Measurements from ENCODE around the gene PALD1. TPM values are rescaled to one million over a fixed set of nuclear protein-coding genes. Genes with fewer than 3 reads are reported as not detected.

Gene PALD1
- total RNA-seq, 1 donor from 2014 or later: 6.9 TPM

DNA sequence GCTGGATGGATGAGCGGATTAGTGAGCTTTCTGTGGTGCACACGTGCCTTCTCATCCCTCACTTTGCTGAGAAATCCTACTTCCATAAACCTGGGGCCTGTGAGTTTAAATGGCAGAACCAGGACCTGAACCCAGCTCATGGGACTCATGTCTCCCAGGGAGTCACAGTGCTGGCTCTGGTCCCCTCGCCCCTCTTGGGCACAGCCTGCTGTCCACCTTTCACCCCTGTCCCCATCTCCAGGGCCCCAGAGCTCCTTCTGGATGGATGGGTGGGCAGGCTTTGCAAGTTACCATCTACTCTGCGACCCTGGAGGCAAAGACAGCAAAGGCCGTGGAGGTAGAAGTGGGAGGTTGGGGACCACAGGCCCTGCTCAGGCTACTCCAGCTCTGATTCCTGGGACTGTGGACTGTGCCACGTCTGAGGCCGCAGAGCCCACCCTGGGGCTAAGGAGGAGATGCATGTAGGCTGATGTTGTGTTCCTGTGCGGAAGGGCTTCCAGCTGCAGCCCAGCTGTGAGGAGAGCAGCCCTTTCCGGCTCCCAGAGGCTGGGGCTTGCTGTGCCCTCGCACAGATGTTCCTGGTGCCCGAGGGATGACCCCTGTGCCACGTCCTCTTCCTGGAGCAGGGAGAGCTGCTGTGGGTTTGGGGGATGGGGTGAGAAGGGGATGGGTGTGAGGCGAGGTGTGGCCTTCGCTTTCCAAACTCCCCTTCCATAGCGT, 83.6 kb downstream of the PALD1 start:
- Histone ChIP-seq H3K36me3 (no peaks in the 10 kb centered on the region), H3K27me3 (no peaks in the 10 kb centered on the region), H3K4me3 (no peak overlapping the region), H3K4me1 (peaks cover 15% of the 10 kb centered on the region), H3K27ac (no peak overlapping the region), H3K9me3 (no peaks in the 10 kb centered on the region)
- intact Hi-C loops (cut with DNase I): no loop called here
- DNase-seq (ENCODE audit: extremely low spot score in 2 of 2): no peak
- TF ChIP-seq POLR2A (IDR thresholded peaks at IDR 0.05) (no peak), POLR2AphosphoS5 (IDR thresholded peaks at IDR 0.05; ENCODE audit: insufficient read depth in 1 of 2, low read depth in 1 of 2) (no peak), CTCF (IDR thresholded peaks at IDR 0.05) (no peak)

- H3K9me3 ChIP-seq: no peaks in the 10 kb centered on the region
- peaks cover 15% of the 10 kb centered on the region for H3K4me1 ChIP-seq
- H3K4me3 ChIP-seq: no peak overlapping the region
- TF ChIP-seq POLR2A (IDR thresholded peaks at IDR 0.05) (no peak), CTCF (IDR thresholded peaks at IDR 0.05) (no peak), POLR2AphosphoS5 (IDR thresholded peaks at IDR 0.05; ENCODE audit: insufficient read depth in 1 of 2, low read depth in 1 of 2) (no peak)
- no peaks in the 10 kb centered on the region for H3K27me3 ChIP-seq
- no peaks in the 10 kb centered on the region for H3K36me3 ChIP-seq
- intact Hi-C loops (cut with DNase I): no loop called here
- no peak overlapping the region for H3K27ac ChIP-seq
- DNase-seq (ENCODE audit: extremely low spot score in 2 of 2): no peak
Observed at GRCh38 chr10:70563230-70563629, 84.7 kb downstream of the PALD1 start.

GRCh38 chr10:70564113-70564725, 85.7 kb downstream of the PALD1 start:
- Histone ChIP-seq H3K4me3 (no peak overlapping the region), H3K27me3 (no peaks in the 10 kb centered on the region), H3K36me3 (no peaks in the 10 kb centered on the region), H3K9me3 (no peaks in the 10 kb centered on the region), H3K27ac (no peak overlapping the region), H3K4me1 (peaks cover 8% of the 10 kb centered on the region)
- no peak for DNase-seq (ENCODE audit: extremely low spot score in 2 of 2)
- TF ChIP-seq POLR2A (IDR thresholded peaks at IDR 0.05) (no peak), CTCF (IDR thresholded peaks at IDR 0.05) (no peak), POLR2AphosphoS5 (IDR thresholded peaks at IDR 0.05; ENCODE audit: insufficient read depth in 1 of 2, low read depth in 1 of 2) (no peak)
- intact Hi-C loops (cut with DNase I): no loop called here

DNA sequence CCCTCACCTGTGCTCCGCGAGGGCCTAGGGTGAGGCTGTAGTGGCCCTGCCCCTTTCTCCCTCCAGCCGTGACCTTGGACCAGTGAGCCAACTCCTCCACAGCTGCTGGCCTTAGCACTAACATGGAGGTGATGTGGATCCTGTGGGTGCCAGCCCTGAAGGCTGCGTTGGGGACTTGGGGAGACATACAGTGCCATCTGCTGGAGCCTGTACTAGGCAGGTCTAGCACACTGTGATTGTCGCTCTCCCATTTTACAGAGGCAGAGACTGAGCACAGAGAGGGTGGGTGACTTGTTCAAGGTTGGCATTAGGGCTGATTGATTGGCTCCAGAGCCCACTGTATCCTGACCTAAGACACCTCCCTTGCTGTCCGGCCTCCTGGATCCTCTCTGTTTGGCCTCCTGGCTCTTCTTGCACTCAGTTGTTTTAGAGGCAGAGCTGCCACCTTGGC, 86.4 kb downstream of the PALD1 start:
- Histone ChIP-seq H3K4me3 (no peak overlapping the region), H3K27ac (no peak overlapping the region), H3K4me1 (peaks cover 1% of the 10 kb centered on the region), H3K9me3 (no peaks in the 10 kb centered on the region), H3K27me3 (no peaks in the 10 kb centered on the region), H3K36me3 (no peaks in the 10 kb centered on the region)
- intact Hi-C loops (cut with DNase I): no loop called here
- no peak for TF ChIP-seq POLR2A (IDR thresholded peaks at IDR 0.05)
- TF ChIP-seq POLR2AphosphoS5 (IDR thresholded peaks at IDR 0.05; ENCODE audit: insufficient read depth in 1 of 2, low read depth in 1 of 2): no peak
- TF ChIP-seq CTCF (IDR thresholded peaks at IDR 0.05): no peak
- no peak for DNase-seq (ENCODE audit: extremely low spot score in 2 of 2)
